GM12878 (cell line): ENCODE data around the gene ANGEL1. TPM values are rescaled to one million over a fixed set of nuclear protein-coding genes. Genes with fewer than 3 reads are reported as not detected.

Experiments used
- ATAC-seq: fragments of 200-7000 bp; cut with Tn5 transposase; 3 replicates; pipeline ENCODE4 v1.9.1; 2020; ENCODE audit warnings: mild to moderate bottlenecking, moderate library complexity
- BruUV-seq: library from RNA; stranded (reverse); fragments of 400-500 nt; replicated peaks from 2 replicates; lab custom pipeline; 2021; lab: Mats Ljungman, UMichigan
- CTCF ChIA-PET: fragments of 300-600 bp; sonication (Branson Sonifier 250); formaldehyde crosslinking; extraction: SDS; loops from one replicate; lab custom pipeline; 2021; ENCODE audit warnings: inconsistent platforms; lab: Yijun Ruan, JAX
- POLR2A ChIA-PET: fragments of 350-600 bp; formaldehyde crosslinking; extraction: SDS; loops from one replicate; lab custom pipeline; 2021; ENCODE audit warnings: inconsistent platforms; lab: Charles Lee
- RAD21 ChIA-PET: fragments of 300-600 bp; sonication (Branson Sonifier 250); formaldehyde crosslinking; loops from one replicate; lab custom pipeline; 2023; ENCODE audit warnings: antibody characterized with exemption; ENCODE audit not compliant: unreplicated experiment; lab: Charles Lee
- SMC1A ChIA-PET: fragments of 300-600 bp; sonication (Branson Sonifier 250); formaldehyde crosslinking; loops from one replicate; lab custom pipeline; 2023; ENCODE audit not compliant: unreplicated experiment, uncharacterized antibody; lab: Charles Lee
- DNase-seq: peaks from one replicate; pipeline ENCODE4 v3.0.0-alpha.2; 2011; ENCODE audit warnings: low read depth, low spot score
- FAIRE-seq: peaks from 3 replicates; lab custom pipeline; 2011; peaks lifted over from hg19 to GRCh38; lab: Jason Lieb, UNC
- H2AFZ ChIP-seq: 2 replicates; pipeline ENCODE4 v1.6.0; 2011; ENCODE audit warnings: low read depth, low read length, control low read depth; ENCODE audit not compliant: control insufficient read depth
- H3K27ac ChIP-seq: 2 replicates; pipeline ENCODE4 v1.5.1; 2011; ENCODE audit warnings: control low read depth; ENCODE audit not compliant: control insufficient read depth, insufficient read depth
- H3K27me3 ChIP-seq, 2 experiments: replicated peaks in 1 of 2; 2 replicates each; pipeline versions ENCODE4 v1.6.0 to v1.6.1; 2011; ENCODE audit warnings: low read length in 1 of 2; ENCODE audit not compliant: control insufficient read depth in 2 of 2, insufficient read depth in 2 of 2
- H3K36me3 ChIP-seq, 2 experiments: 2 replicates each; pipeline ENCODE4 v1.5.1; 2011; ENCODE audit warnings: low read length in 1 of 2; ENCODE audit not compliant: control insufficient read depth in 2 of 2, insufficient read depth in 2 of 2
- H3K4me1 ChIP-seq: 2 replicates; pipeline ENCODE4 v1.6.1; 2011; ENCODE audit warnings: mild to moderate bottlenecking, low read length, moderate library complexity, mixed read lengths; ENCODE audit not compliant: control insufficient read depth, insufficient read depth
- H3K4me2 ChIP-seq: 2 replicates; pipeline ENCODE4 v1.6.0; 2011; ENCODE audit warnings: control low read depth; ENCODE audit not compliant: control insufficient read depth, insufficient read depth
- H3K4me3 ChIP-seq: fragments of 200-600 bp; sonication (generic); 2 replicates; pipeline ENCODE4 v1.5.1; 2016
- H3K79me2 ChIP-seq: 2 replicates; pipeline ENCODE4 v1.6.0; 2011; ENCODE audit warnings: low read length; ENCODE audit not compliant: control insufficient read depth, insufficient read depth
- H3K9ac ChIP-seq: 2 replicates; pipeline ENCODE4 v1.8.0; 2011; ENCODE audit warnings: low read length, control low read depth, mixed read lengths; ENCODE audit not compliant: control insufficient read depth, insufficient read depth
- H3K9me3 ChIP-seq: replicated peaks from 3 replicates; pipeline ENCODE4 v1.5.1; 2011; ENCODE audit warnings: mild to moderate bottlenecking, low read length; ENCODE audit not compliant: control insufficient read depth, insufficient read depth
- H4K20me1 ChIP-seq: 2 replicates; pipeline ENCODE4 v1.6.0; 2011; ENCODE audit not compliant: control insufficient read depth, insufficient read depth
- CEBPB ChIP-seq, 2 experiments: fragments of 150-350 bp in 1 of 2; IDR thresholded peaks; 2 replicates each; pipeline ENCODE4 v1.6.1; 2012 to 2014; ENCODE audit warnings: low read depth in 2 of 2, low read length in 2 of 2, borderline replicate concordance in 1 of 2, inconsistent platforms in 1 of 2
- ESRRA ChIP-seq: IDR thresholded peaks from 2 replicates; pipeline ENCODE4 v1.6.1; 2012; ENCODE audit warnings: mild to moderate bottlenecking, low read length, improper control_type of control experiment
- MEF2A ChIP-seq: IDR thresholded peaks from 2 replicates; pipeline ENCODE4 v1.6.1; 2011; ENCODE audit warnings: low read depth, mild to moderate bottlenecking, low read length, moderate library complexity; ENCODE audit not compliant: insufficient read depth
- MYB ChIP-seq: fragments of 150-350 bp; IDR thresholded peaks from 2 replicates; pipeline ENCODE4 v1.6.1; 2014; ENCODE audit warnings: mild to moderate bottlenecking, low read depth, low read length, borderline replicate concordance
- NBN ChIP-seq: fragments of 450-650 bp; IDR thresholded peaks from 2 replicates; pipeline ENCODE4 v1.6.1; 2016
- NFYB ChIP-seq: IDR thresholded peaks from 2 replicates; pipeline ENCODE4 v1.6.1; 2011; ENCODE audit warnings: low read depth, mild to moderate bottlenecking, low read length, improper control_type of control experiment, moderate library complexity; ENCODE audit not compliant: insufficient read depth
- PBX3 ChIP-seq: IDR thresholded peaks from 2 replicates; pipeline ENCODE4 v1.6.1; 2011; ENCODE audit warnings: mild to moderate bottlenecking, low read depth, low read length, moderate library complexity; ENCODE audit not compliant: insufficient replicate concordance
- RAD21 ChIP-seq: IDR thresholded peaks from 2 replicates; pipeline ENCODE4 v1.6.1; 2011; ENCODE audit warnings: mild to moderate bottlenecking, low read depth, low read length, moderate library complexity; ENCODE audit not compliant: insufficient read depth
- RBBP5 ChIP-seq: fragments of 200-600 bp; sonication (generic); conservative IDR thresholded peaks from 2 replicates; pipeline ENCODE4 v1.6.1; 2016
- SMARCA5 ChIP-seq: fragments of 450-650 bp; IDR thresholded peaks from 2 replicates; pipeline ENCODE4 v1.6.1; 2017; ENCODE audit warnings: mild to moderate bottlenecking
- SMC3 ChIP-seq: IDR thresholded peaks from 2 replicates; pipeline ENCODE4 v1.6.1; 2011; ENCODE audit warnings: low read length, improper control_type of control experiment, borderline replicate concordance
- SPI1 ChIP-seq: IDR thresholded peaks from 2 replicates; pipeline ENCODE4 v1.6.1; 2011; ENCODE audit warnings: low read depth, mild to moderate bottlenecking, low read length, moderate library complexity, borderline replicate concordance; ENCODE audit not compliant: insufficient read depth
- USF2 ChIP-seq: IDR thresholded peaks from 2 replicates; pipeline ENCODE4 v1.6.1; 2011; ENCODE audit warnings: low read depth, low read length, improper control_type of control experiment, borderline replicate concordance
- ZBTB11 ChIP-seq: fragments of 450-650 bp; formaldehyde crosslinking; IDR thresholded peaks from 2 replicates; pipeline ENCODE4 v1.5.0; 2022; ENCODE audit warnings: mild to moderate bottlenecking, missing genetic modification characterization
- ZNF622 ChIP-seq: fragments of 450-650 bp; IDR thresholded peaks from 2 replicates; pipeline ENCODE4 v1.6.1; 2017; ENCODE audit warnings: mild to moderate bottlenecking, inconsistent platforms
- WGBS: methylation state at CpG from one replicate; pipeline ENCODE4 v1.1.6; 2016; ENCODE audit warnings: low lambda C conversion rate; ENCODE audit not compliant: insufficient replicate concordance, insufficient coverage; ENCODE audit errors: missing lambda C conversion rate; 5-methylcytosine and 5-hydroxymethylcytosine counted together
- in situ Hi-C: fragments of 300-500 bp; cut with MboI; formaldehyde crosslinking; loops from 9 replicates; pipeline ENCODE4 v1.14.3; 2018; ENCODE audit warnings: mixed read lengths
- intact Hi-C: fragments of 100-400 bp; cut with micrococcal nuclease; formaldehyde crosslinking; loops from one replicate; pipeline ENCODE4 v1.14.2; 2022; ENCODE audit not compliant: unreplicated experiment
- polyA plus RNA-seq, 11 experiments: library from polyadenylated mRNA; depleted of rRNA in 4 of 11; unstranded in 6 of 11; stranded (reverse) in 5 of 11; fragments of >200 nt; fragmentation: Nextera tagmentation in 4 of 11; fragmentation: Illumina TruSeq in 1 of 11; extraction: Ambion mirVana in 4 of 11; extraction: Trizol in 1 of 11; gene quantifications; 1 replicate in 1 of 11; 2 replicates in 10 of 11; pipeline versions ENCODE4 v1.2.1 to v1.2.3, GENCODE V29; 2011 to 2016; ENCODE audit warnings: inconsistent platforms in 2 of 11, missing spikeins in 2 of 11, low read depth in 1 of 11
- total RNA-seq, 4 experiments: library from RNA; depleted of rRNA in 3 of 4; stranded (reverse); fragments of >200 nt in 3 of 4; fragmentation: Illumina TruSeq in 1 of 4; extraction: Trizol in 1 of 4; gene quantifications; 2 replicates each; pipeline versions ENCODE4 v1.2.1 to v1.2.3, GENCODE V29; 2013 to 2021

The ANGEL1 gene
- total and polyA plus RNA-seq, 10 of the 15 experiments (the other 5 are each of a cell fraction or from before 2014, with no cell fraction given), result 1.7 to 29.7 (median 12.3) TPM

GRCh38 chr14:76861574-76862255, 49.0 kb upstream of the ANGEL1 start (continued):
- TF ChIP-seq NFYB, result no peak
- no peak for TF ChIP-seq NBN
- no peak for TF ChIP-seq RBBP5
- no peak for TF ChIP-seq SMC3

- POLR2A ChIA-PET, result no interaction called here
- no peak for DNase-seq
- ATAC-seq, result no peak
- intact Hi-C loops (no loop called here), in situ Hi-C loops (no loop called here)
- Histone ChIP-seq H3K36me3 (no peaks in the 10 kb centered on the region), H3K9me3 (no peaks in the 10 kb centered on the region)
- TF ChIP-seq ZNF622 (no peak), MEF2A (no peak), RAD21 (no peak), CEBPB (IDR thresholded peaks at IDR 0.05; ENCODE audit: borderline replicate concordance in 1 of 2, low read depth in 2 of 2, low read length in 2 of 2) (no peak), SMARCA5 (no peak), ESRRA (no peak), USF2 (no peak), PBX3 (no peak), ZBTB11 (no peak), SPI1 (no peak), MYB (no peak)
- TF ChIP-seq, all 136 proteins: peak for 0
- Histone ChIP-seq H3K27ac (no peak overlapping the region), H3K4me2 (no peak overlapping the region), H3K27me3 (peaks cover 0 to 1% of the 10 kb centered on the region in 2 experiments; a peak in 1 of 4 replicates), H3K4me1 (no peaks in the 10 kb centered on the region), H4K20me1 (no peaks in the 10 kb centered on the region), H2AFZ (no peak overlapping the region), H3K79me2 (no peaks in the 10 kb centered on the region), H3K4me3 (no peak overlapping the region), H3K9ac (no peak overlapping the region)
- no TSS peak for BruUV-seq
- ChIA-PET CTCF (interaction anchor here (0.6 to 1.1 kb wide), 3 partner anchors 9 to 147 kb away, joined by 3 to 4 read pairs (median 3); no protein-coding TSS in a partner anchor), RAD21 (no interaction called here), SMC1A (interaction anchor here (1.4 kb wide), 1 partner anchor 40 kb away, joined by 3 read pairs; no protein-coding TSS in a partner anchor)
- 0% methylated on average over 1 of the region's 1 CpG for WGBS
- no peak for FAIRE-seq
Measured at GRCh38 chr14:76856769-76857168, 44.1 kb upstream of the ANGEL1 start.
